Stimulated activated CD8-positive, alpha-beta memory T cell treated with anti-CD3 and anti-CD28 coated beads, Interleukin-12 subunit alpha, Interleukin-12 subunit beta, amount 100 ng/mL, for 4 hours (primary cell): ENCODE measurements around the gene KLHL25.

Source experiments
- DNase-seq: peaks from one replicate; pipeline ENCODE4 v3.0.0-alpha.2; 2020; ENCODE audit warnings: low read depth

KLHL25 gene

GRCh38 chr15:85760049-85760448 lies 34.7 kb downstream of the KLHL25 start:
- no peak for DNase-seq

GRCh38 chr15:85759376-85759775 lies 35.3 kb downstream of the KLHL25 start:
- DNase-seq: no peak

GRCh38 chr15:85758655-85758978 lies 36.1 kb downstream of the KLHL25 start:
- DNase-seq: no peak

GRCh38 chr15:85757939-85758654 lies 36.6 kb downstream of the KLHL25 start:
- DNase-seq: no peak

GRCh38 chr15:85757073-85757938 lies 37.4 kb downstream of the KLHL25 start:
- DNase-seq: no peak

GRCh38 chr15:85756411-85757072 lies 38.2 kb downstream of the KLHL25 start:
- DNase-seq: no peak

- DNase-seq: no peak
Measured at GRCh38 chr15:85755942-85756341, 38.8 kb downstream of the KLHL25 start.

- DNase-seq: no peak
Measured at GRCh38 chr15:85755471-85755870, 39.3 kb downstream of the KLHL25 start.

- no peak for DNase-seq
Measured at GRCh38 chr15:85754989-85755388, 39.7 kb downstream of the KLHL25 start.

- DNase-seq: no peak
Measured at GRCh38 chr15:85753791-85754452, 40.8 kb downstream of the KLHL25 start.

- no peak for DNase-seq
Measured at GRCh38 chr15:85753261-85753660, 41.5 kb downstream of the KLHL25 start.

- no peak for DNase-seq
Measured at GRCh38 chr15:85752491-85752961, 42.2 kb downstream of the KLHL25 start.

- no peak for DNase-seq
Measured at GRCh38 chr15:85752124-85752475, 42.6 kb downstream of the KLHL25 start.

GRCh38 chr15:85751291-85752123 lies 43.2 kb downstream of the KLHL25 start:
- DNase-seq: no peak

- DNase-seq: no peak
Measured at GRCh38 chr15:85750319-85751290, 44.1 kb downstream of the KLHL25 start.

- DNase-seq: no peak
Measured at GRCh38 chr15:85749261-85750151, 45.2 kb downstream of the KLHL25 start.

- DNase-seq: no peak
Measured at GRCh38 chr15:85748729-85749128, 46.0 kb downstream of the KLHL25 start.

GRCh38 chr15:85748176-85748575 lies 46.5 kb downstream of the KLHL25 start:
- no peak for DNase-seq

- no peak for DNase-seq
Measured at GRCh38 chr15:85746641-85747040, 48.1 kb downstream of the KLHL25 start.
